Non-pigmented ciliary epithelial cell (primary cell): ENCODE measurements around the gene MRGPRF.
"Not testable (repeated sequence)": the region's sequence is repeated elsewhere in the genome, so short reads cannot be mapped to it uniquely, and the experiment has no call there.

ENCODE experiments used
- DNase-seq: peaks from one replicate; pipeline ENCODE4 v3.0.0-alpha.2; 2010; ENCODE audit warnings: low read depth

Gene MRGPRF

GRCh38 chr11:69002570-69003231, 10.3 kb downstream of the MRGPRF start:
- DNase-seq = no peak

DNA sequence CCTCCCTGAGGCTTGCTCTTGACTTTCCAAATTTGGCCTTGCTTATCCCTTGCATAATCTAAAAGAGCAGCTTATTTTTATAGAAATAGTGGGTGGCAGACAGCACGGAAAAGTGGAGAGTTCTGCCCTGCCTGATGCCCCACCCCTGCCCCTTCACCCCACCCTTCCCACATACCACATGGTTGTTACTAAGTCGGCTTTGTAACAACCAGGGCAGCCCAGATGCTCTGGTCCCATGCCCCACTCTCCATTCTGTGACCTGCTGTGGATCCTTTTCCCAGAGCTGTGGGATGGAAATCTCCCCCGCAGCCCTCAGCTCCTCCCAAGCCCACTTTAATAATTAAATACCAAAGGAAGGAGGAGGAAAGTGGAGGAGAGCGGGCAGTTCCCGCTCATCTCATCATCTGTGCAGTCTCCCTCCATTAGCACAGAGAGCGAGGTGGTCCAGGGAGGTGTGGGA, 10.9 kb downstream of the MRGPRF start:
- DNase-seq = no peak

DNA sequence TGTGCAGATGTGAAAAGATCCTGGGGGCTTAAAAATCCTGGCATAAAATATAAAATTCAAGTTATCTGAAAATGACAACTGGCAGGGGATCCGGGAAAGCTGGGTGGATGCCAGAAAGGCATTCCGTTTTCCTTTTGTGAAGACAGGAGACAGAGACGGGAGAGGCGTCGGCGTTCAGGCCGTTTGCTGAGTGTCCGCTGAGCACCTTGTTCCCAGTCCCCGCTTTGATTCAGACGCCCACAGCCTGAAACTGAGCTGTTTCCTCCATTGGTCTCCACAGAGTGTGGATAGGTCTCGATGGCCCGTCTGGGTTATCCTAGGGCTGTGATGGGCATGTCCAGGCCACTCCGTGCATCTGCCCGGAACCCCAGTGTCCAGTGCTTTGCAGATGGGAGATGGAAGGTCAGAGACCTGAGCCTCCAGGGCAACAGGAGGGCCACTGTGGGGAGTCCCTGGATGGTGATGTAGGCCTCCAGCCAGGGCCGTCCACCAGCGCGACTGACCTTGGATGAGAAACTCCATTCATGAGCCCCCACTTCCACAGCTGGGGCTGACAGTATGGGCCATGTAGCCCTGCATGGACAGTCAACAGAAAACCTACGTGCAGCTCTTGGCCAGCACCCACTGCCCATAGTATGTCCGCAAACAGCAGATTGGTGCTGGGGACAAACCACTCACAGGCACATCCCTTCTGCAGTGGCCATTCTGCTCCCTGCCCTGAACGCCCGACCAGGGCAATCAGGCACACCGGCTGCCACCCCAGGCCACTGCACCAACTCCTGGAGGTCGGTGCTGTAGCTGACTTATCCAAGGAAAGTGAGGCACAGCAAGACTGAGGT, 11.6 kb downstream of the MRGPRF start:
- DNase-seq = no peak

DNA sequence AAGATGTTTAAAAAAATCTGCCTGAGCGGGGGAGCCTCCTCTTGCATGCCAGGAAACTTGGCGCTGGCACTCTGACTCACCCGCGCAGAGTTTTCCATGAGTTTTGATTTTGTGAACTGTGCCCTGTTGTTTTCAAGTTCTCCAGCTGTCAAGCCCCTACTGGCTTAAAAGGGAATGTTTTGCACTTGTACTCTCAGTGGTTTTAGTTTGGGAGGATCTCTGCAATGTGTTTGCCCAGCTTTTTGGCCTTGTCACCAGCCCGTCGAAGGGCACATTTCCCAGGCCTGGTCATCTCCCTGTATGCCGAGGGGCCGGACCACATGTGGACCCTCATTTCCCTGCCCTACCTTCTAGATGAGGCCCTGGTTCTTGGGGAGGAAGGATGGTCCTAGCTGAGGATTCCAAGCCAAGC, 12.2 kb downstream of the MRGPRF start:
- DNase-seq = no peak

- DNase-seq = no peak
Observed at GRCh38 chr11:69000391-69000790, 12.7 kb downstream of the MRGPRF start.

- DNase-seq = not testable (repeated sequence)
Observed at GRCh38 chr11:68999748-69000355, 13.2 kb downstream of the MRGPRF start.

DNA sequence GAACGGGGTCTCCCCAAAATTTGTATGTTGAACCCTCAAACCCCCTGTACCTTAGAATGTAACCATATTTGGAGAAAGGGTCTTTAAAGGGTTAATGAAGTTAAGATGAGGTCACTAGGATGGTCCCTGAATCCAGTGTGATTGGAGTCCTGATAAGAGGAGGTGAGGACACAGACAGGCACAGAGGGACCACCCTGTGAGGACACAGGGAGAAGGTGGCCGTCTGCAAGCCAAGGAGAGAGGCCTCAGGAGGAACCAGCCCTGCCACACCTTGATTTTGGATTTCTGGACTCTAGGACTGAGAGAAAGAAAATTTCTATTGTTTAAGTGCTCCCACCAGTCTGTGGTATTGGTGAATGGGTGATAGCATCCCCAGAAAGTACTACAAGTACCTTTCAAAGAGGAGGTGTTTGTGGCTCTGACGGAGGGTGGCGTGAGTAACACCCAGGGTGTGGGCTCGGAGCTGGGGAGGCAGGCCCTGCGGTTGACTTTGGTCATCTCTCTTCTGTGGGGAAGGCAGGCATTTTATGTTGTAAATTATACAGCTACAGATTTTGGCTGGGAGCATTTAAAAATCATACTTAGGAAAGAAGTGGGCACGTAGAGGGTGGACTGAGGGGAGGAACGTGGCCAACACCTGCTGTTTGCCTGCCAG, 13.8 kb downstream of the MRGPRF start:
- DNase-seq = no peak

DNA sequence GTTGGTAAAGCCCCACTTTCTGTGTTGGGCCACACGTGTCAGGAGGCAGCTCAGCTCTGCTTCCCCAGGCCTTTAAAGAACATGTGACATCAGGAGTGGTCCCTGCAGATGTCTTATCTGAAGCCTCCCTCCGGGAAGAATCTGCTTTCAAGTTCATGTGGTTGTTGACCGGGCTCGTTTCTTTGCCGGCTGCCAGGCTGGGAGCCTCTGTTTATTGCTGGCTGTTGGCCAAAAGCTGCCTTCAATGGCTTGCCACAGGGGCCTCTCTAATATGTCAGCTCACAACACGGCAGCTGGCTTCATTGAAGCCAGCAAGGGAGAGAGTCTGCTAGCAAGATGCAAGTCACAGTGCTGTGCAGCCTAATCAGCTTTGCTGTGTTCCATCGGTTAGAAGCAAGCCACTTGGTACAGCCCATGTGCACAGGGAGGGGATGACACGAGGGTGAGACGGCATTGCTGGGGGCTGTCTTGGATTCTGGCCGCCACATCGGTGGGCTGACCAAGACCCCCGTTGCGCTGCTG, 14.6 kb downstream of the MRGPRF start:
- DNase-seq = no peak

- DNase-seq = no peak
Observed at GRCh38 chr11:68997995-68998348, 15.1 kb downstream of the MRGPRF start.

DNA sequence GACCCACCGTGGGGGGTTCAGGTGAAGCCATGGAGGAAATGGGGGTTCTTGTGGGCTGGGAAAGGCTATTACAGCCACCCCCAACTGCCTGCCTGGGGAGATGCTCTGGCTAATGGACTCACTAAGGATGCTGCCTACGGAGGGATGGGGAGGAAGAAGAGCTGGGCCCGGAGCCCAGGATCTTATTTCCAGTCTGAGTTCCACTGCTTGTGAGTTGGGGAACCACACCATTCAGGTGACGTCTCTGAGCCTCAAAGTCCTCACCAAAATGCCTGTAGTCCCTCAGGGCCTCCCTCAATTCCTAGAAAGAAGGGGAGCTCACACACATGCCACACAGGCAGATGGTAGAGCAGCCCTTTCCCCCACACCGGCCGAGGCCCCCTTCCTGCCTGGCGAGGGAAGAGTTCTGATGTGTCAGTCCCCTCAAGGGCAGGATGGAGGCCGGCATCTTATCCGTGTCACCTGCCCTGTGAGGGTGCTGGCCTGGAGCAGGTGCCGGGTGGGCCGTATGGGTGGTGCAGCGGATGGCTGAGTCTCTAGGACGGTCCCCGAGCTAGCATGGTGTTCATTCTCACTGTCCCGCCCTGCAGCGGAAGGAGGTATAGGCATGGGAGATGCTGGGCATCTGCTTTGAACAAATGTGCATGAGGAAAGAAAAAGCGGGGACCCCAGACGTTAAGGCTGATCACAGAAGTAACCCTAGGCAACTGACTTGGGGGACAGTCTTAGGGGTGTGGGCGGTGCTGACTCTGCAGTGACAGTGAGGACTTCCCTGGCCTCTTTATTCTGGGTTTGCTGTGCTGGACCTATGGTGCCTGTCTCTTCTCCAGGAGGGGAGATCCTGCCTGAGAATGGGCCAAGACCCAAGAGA, 15.7 kb downstream of the MRGPRF start:
- no peak for DNase-seq

DNA sequence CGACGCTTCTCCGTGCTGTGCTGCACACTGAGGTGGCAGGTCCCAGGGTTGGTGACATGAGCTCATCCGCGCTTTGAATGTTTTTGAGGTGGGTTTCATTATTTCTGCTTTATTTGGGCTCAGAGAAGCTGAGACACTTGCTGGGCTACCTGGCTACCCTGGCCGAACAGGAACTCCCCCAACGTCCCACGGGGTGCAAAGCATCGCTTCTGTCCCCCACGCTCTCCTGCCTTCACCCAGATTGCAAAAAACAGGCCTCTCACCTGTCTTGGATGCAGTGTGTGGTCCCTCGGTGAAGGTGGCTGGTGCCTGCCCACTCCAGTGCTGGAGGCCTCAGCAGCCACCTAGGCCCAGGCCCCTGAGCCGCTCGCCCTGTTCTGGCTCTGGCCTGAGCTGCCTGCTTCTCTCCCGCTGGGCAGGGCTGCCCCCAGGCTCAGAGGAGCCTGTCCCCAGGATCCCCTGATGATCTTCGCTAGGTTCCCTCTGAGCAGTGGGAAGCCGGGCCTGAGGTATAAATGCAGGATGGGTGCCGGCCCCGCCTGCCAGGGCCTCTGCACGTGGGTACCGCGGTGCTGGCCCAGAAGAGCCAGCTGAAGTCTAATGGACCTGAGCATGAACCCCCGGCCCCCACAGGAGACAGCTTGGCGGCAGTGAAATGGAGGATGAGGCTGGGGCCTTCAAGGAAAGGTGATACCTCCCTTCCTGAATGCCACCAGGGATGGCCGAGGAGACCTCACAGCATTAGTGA, 16.5 kb downstream of the MRGPRF start:
- no peak for DNase-seq

GRCh38 chr11:68994894-68995285, 18.2 kb downstream of the MRGPRF start:
- no peak for DNase-seq

GRCh38 chr11:68994161-68994893, 18.7 kb downstream of the MRGPRF start:
- DNase-seq = no peak

DNA sequence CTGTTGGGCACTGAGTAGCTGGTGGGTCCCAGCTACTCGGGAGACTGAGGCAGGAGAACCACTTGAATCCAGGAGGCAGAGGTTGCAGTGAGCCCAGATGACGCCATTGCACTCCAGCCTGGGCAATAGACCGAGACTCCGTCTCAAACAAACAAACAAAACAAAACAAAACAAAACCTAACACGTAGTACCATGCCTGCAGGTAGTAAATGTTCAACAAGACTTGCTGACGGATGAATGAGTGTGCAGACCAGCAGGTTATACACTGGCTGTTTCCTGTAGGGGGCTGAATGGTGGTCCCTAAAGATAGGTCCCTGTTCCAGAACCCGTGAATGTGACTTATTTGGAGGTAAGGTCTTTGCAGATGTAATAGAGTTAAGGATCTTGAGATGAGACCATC, 19.5 kb downstream of the MRGPRF start:
- DNase-seq = no peak

DNA sequence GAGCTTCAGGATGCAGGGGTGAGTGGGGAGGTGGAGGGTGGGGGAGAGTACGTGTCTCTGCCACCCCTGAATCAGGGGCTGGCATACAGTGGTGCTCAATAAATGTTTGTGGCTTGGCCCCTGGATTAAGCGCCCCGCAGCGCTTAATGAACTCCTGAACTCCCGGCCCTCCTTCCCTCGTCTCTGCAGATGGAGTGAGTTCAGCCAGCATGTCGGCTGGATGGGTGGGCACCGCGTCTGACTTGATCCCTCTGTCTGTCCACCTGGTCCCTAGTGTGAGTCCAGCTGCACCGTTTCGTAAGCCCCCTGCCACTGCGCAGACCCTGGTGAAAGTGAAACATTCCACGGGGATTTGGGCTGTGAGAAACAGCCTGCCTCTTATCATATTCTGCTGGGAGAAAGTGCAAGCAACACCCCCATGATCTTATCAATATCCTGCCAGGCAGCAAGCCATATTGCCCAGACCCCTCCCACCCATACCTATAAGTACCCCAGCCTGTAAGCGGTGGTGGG, 20.2 kb downstream of the MRGPRF start:
- DNase-seq = no peak

DNA sequence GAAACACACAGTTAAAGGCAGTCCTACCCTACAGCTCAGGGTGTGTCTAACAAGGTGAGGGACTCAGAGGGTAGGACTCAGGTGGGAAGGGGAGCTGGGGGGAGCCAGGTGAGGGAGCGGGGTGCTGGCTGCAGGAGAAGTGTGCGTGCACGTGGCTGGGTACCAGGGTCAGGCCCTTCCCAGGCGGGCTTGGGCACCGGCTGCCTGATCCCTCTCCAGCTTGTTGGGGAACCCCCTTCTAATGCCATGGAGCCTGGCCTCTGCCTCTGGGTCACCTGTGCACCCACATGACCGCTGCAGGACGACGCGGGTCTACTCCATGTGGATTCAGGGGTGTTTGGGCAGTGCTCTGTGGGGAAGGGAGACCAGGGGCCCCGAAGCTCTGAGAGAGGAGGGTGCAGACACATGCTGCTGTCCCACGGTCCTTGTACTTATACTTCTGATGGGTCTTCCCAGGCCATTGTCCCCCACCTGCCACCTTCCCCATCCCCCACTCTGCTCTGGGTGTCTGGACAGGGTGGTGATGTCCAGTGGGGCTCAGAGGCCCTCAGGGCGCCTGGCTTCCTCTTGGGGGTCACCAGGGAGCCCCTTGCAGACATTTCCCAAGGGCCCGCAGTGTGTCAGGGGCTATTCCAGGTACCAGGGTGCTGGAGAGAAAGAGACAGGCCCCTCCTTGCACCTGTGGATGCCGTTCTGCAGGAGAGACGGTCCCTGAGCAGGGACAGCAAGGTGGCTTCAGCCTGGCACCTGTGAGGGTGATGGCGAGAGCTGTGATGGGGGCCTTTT, 21.9 kb downstream of the MRGPRF start:
- no peak for DNase-seq

- no peak for DNase-seq
Observed at GRCh38 chr11:68989936-68990606, 23.0 kb downstream of the MRGPRF start.

GRCh38 chr11:68988491-68988890, 24.6 kb downstream of the MRGPRF start:
- DNase-seq = no peak
